ENCODE data around the gene MSMP.

DNA sequence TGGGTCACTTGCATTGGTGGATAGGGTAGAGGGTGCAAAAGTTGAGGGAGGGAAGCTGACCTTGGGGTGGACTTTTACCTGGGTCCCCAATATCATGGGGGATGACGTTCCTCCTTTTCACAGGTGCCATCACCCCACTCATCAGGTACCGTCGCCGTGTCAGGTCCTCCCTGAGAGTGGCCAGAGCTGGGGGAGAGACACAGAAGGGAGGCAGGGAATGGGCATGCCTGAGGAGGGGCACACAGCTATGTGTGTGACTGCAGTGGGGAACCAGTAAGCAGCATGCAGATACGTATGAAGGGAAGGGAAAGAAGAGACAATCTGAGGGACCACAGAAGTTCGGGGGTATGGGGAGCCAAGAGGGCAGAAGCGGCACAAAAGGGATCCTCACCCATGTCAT lies 15.2 kb downstream of the MSMP start:
- no peak for TF ChIP-seq POLR2A (IDR thresholded peaks at IDR 0.05; ENCODE audit: extremely low read depth, insufficient read length)
- TF ChIP-seq, protein P1, sequence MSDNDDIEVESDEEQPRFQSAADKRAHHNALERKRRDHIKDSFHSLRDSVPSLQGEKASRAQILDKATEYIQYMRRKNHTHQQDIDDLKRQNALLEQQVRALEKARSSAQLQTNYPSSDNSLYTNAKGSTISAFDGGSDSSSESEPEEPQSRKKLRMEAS (IDR thresholded peaks at IDR 0.05; ENCODE audit: low read depth, low read length) = no peak
